HL-60/S4 treated with phorbol 12-myristate 13-acetate at 8.2 ng/mL for 4 days and 3 days (cell line): ENCODE measurements around the gene YRDC.
"Not testable (repeated sequence)": the region's sequence is repeated elsewhere in the genome, so short reads cannot be mapped to it uniquely, and the experiment has no call there.

Experiments
- in situ Hi-C: fragments of 300-500 bp; cut with MboI; formaldehyde crosslinking; loops from 2 replicates; pipeline ENCODE4 v1.15.0; 2022; ENCODE audit warnings: low sequenced_read_pairs

The YRDC gene

DNA sequence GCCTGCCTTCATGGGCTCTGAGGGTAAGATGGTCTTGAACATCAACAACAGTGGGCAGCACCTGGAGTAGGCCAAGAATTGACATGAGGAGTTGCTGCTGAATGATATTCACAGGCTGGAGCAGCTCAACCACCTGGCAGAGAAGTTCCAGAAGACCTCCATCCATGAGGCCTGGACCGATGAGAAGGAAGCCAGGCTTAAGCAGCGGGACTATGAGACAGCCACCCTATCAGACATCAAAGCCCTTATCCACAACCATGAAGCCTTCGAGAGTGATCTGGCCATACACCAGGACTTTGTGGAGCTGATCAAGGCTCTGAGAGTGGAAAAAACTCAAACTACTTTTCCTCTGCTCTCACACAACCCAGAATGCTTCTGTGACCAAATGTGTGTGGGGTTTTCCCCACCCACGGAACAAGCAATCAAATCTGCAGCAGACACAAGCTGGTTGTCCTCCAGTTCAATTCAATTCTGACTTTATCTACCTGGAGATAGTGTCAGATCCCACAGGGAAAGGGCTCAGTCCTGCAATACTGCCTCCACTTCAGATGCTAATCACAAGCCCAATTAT, 31.0 kb downstream of the YRDC start:
- in situ Hi-C loops = no loop called here

DNA sequence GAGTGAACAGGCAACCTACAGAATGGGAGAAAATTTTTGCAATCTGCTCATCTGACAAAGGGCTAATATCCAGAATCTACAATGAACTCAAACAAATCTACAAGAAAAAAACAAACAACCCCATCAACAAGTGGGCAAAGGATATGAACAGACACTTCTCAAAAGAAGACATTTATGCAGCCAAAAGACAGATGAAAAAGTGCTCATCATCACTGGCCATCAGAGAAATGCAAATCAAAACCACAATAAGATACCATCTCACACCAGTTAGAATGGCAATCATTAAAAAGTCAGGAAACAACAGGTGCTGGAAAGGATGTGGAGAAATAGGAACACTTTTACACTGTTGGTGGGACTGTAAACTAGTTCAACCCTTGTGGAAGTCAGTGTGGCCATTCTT, 36.6 kb downstream of the YRDC start:
- in situ Hi-C loops = not testable (repeated sequence)

DNA sequence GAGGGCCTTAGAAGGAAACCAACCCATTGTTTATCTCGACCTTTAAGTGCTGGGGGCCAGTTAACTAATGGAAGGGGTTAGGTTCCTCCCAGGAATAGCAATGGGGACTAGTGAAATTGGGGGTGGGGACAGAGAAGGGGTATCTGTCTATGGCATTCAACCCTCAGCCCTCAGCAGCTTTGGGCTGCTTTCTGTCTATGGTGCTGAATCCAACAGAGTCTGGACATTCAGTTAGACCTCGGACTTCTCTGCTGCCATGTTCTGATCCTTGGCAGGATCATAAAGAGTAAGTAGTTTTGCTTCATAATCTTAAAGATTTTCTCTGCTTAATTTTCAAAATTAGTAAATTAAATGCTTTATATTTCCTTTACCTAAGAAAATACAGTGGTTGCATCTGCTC, 40.5 kb downstream of the YRDC start:
- in situ Hi-C loops = no loop called here

DNA sequence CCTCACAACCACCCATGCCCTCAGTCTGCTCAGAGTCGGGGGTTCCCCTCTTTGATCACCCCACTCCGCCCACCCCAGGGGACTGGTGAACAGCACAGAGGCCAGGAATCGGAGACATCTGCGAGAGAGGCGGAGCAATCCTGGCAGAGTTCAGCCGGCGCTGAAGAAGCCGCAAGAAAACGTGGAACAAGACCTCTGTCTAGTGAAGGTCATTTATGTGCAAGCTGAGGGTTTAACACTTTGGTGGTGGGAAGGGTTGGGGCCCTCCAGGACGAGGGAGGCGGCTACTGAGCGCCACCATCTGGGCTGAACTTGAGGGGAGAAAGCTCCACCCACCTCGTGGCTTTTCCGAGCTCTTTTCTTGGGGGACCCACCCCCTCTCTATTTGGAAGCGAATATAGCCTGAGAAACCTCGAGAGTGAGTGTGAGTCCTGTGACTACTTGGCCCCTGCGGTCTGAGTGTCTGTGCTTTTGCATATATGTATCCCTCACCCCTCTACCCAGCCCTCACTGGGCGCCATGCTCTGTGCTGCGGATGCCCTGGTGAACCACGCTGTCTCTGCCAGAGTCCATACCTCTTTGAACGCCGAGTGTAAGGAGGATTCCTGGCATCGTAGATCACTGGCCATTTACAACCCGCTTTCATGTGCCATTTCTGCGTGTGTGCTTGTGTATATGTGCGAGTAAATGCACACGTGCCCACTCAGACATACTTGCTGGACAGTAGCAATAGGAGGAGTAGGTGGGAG, 41.9 kb downstream of the YRDC start:
- in situ Hi-C loops = no loop called here

DNA sequence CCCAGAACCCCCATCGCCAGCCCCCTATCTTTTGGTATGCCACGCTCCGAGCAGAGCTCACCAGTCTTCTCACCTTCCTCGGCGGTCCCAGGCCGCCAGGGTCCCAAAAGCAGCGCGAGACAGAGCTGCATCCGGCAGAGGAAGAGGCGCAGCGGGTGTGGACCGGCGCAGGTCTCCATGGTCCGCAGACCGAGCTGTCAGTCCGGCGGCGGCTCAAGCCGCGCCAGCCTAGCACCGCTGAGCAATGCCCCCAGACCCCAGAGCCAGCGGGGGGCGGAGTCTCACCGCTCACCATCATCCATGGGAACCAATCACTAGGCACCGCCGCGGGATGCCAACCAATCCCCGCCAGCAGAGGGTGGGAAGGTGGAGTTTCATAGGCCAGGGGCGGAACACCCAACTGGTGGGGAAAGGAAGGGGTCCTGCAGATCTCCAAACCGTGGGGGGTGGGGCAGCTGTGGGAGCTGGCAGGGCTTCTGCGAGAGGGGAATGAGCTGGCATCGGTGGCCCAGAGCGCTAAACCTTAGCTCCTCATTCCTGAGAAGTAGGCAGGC, 43.0 kb downstream of the YRDC start, which contains the start of gene EPHA10:
EPHA10 (minus strand) TSS at position 233 of the 554 bp plus-strand sequence; CDS start at position 179, 54 bp downstream.
- in situ Hi-C loops = no loop called here

DNA sequence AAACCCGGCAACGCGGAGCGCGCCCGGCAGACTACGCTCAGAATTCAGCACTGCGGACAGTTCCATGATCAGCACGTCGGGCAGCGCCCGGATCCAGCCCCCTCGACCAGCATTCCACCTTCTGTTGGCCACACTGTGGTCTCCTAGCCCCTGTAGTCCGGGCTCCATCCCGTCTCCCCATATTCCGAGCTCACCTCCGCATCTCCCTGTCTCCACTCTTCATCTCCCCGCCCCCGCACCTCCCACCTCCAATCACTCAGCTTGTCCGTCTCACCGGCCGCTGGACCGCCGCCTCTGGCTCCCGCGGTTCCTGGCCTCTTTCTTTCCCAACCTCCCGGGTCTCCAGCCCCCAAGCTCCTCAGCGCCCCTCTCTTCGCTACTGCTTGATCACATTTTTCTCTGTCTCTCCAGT, 43.6 kb downstream of the YRDC start:
- in situ Hi-C loops = no loop called here

DNA sequence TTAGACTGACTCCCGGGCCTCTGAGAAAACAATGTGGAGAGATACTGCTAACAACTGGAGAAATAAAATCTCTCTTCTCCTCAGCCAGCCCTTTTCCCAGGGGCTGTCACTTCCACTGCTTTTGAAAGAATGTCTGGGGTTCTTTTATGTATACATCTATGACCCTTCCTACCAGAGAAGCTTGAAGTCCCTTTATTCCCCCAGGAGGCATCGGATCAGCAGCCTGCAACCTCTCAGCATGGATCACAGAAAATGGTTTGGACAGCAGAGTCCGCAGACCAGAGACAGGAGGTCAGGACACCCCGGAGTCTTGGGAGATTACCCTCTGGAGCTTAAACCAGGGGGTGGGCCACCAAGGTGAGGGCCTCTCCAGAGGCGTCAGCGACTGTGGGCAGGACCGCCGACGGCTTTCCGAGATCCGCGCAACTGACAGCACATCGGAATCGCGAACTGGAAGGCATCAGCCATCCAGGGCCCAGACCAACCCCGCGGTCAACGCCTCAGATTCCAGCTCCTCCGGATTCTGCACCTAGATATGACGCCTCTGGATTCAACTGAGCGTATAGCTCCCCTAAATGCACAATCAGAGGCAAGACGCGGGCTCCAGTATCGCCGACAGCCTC, 44.1 kb downstream of the YRDC start:
- in situ Hi-C loops = no loop called here

DNA sequence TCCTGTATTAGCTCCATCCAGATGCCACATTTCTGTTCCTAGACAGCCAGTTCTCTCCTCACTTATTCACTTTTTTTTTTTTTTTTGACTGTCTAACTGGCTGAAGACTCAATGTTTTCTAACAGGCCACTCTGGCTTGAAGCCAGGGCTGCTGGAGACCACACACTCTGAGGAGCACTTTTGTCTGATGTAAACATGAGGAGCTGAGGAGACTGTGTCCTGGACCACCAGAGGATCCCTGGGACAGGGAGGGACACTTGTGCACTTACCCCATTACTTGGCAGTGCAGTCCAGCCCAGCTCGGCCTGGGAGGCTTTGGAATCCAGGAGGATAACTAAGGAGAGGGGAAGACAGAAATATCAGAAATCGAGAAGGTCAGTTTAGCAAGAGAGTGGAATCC, 45.5 kb downstream of the YRDC start:
- in situ Hi-C loops = no loop called here

DNA sequence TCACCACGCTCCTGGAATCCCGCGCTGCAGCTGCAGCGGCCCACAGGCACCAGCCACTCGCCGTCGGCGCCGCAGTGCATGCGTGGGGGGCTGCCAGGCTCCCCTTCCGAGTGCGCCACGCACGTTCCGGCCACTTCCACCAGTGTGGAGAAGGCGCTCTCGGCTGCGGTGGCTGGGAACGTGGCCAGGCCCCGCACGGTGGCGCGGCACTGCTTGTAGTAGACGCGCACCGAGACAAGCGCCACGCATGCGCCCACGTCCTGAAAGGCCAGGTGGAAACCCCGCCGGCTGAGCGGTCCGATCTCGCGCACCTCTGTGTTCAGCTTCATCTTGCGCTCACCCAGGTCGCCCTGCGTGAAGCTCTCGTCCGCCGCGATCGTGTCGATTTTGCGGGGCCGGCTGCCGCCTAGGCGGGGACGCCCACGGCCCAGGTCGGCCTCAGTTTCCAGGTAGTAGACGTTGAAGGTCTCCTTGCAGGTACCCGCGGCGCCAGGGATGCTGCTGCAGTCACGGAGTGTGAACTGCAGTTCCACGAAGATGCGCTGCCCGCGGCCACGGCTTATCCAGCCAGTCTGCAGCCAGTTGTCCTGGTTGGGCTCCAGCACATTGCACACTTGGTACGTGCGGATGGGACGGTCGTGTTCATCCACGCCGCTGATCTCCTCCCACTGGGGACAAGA, 46.5 kb downstream of the YRDC start:
- in situ Hi-C loops = no loop called here

DNA sequence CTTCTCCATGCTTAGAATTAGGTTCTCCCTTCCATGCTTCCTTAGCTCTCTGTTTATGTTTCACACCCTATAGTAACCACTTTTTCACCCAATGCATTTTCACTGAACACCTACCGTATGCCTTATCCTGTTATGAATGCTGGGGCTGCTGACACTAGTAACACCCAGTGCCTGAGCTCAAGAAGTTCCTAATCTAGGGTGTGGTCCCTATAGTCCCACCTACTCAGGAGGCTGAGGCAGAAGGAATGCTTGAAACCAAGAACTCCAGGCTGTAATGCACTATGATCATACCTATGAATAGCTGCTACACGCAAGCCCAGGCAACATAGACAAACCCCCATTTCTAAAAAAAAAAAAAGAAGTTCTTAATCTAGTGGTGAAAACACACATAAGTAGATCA, 48.6 kb downstream of the YRDC start:
- in situ Hi-C loops = no loop called here

DNA sequence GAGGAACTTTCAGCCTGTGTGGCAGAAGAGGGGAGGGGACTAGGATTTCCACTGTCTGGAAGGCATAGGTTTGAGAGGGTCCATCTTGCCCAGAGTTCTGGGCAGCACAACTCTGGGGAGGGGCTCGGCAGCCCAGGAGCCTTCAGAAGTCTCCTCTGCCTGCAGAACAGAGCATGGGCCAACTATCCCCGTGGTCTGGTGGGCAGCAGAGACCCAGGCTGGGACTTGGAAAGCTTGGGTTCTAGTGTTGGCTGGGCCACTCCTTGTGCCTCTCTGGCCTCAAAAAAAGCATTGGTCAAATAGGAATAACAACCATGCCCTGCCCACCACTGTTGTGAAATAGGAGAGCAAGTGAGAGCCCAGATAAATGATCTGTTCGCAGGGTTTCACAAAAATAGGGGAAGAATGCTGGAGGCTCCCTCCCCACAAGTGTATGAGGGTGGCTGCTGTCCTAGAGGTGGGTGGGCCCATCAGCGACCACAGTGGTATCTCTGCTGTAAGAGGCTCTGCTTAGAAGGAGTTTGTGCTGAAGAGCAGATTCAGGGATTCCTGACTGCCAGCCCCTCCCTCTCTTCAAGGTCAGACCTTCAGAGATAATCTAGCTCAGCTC, 52.0 kb downstream of the YRDC start:
- in situ Hi-C loops = no loop called here

DNA sequence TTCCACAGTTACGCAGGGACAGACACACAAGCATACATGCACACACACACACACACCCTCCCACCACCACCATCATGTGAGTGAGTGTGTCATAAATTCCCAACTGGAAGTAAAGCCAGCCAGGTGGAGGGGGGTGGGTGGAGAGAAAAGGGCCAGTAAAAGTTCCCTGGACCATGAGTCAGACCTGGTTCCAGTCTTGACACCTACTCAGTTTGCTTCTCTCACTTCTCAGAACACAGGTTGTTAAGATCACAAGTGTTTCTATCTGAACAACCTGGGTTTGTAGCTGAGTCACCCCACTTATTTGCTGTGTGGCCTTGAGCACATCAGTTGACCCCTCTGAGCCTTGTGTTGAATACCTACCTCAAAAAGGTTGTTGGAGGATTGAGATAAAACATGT, 52.7 kb downstream of the YRDC start:
- in situ Hi-C loops = no loop called here

DNA sequence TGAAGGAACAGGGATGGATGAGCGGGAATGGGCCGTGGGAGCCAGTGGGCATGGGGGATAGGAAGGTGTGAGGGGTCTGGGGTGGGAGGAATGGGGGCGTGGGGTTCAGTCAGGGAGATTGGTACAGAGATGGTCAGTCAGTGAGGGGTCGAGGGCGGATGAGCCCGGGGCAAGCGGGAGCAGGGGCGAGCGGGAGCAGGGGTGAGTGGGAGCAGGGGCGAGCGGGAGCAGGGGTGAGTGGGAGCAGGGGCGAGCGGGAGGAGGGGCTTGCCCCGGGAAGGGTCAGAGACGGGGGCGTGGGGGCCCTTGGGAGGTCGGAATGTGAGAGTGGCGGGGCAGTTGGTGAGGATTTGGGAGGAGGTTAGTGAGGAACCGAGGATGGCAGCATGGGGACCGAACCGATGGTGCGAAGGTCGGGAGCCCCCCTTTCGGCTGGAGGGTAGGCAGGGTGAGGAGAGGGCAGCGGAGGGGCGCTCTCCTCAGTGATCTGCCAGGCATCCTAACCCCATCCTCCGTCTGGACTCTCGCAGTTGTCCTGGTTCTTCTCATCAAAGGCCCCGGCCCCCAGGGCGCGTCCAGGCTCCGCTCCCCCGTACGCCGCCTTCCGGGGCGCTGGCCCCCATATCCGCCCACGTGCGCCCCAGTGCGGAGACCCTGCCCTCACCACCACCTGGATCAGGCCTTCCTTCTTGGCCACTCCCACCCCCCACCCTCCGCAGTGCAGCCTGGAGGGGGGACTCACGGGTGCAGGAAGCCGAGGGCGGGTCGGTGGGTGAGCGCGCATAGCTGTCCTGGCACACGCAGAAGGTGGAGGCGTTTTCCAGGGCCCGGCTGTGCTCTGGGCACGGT, 54.3 kb downstream of the YRDC start:
- in situ Hi-C loops = no loop called here
